GM23248 (cell line): ENCODE data around the gene KCNJ18. TPM values are rescaled to one million over a fixed set of nuclear protein-coding genes. Genes with fewer than 3 reads are reported as not detected.
"Not testable (repeated sequence)": the region's sequence is repeated elsewhere in the genome, so short reads cannot be mapped to it uniquely, and the experiment has no call there.

Source experiments
- DNase-seq: peaks from one replicate; pipeline ENCODE4 v3.0.0-alpha.2; 2015
- H2AFZ ChIP-seq: fragments of 200-600 bp; sonication (generic); 2 replicates; pipeline ENCODE4 v1.6.1; 2016; ENCODE audit warnings: antibody characterized with exemption
- H3F3A ChIP-seq: fragments of 200-600 bp; sonication (generic); 2 replicates; pipeline ENCODE4 v1.6.1; 2016; ENCODE audit warnings: mild to moderate bottlenecking, antibody characterized with exemption, mixed run types; ENCODE audit not compliant: insufficient read depth
- H3K27ac ChIP-seq: fragments of 200-600 bp; sonication (generic); 2 replicates; pipeline ENCODE4 v1.5.1; 2016; ENCODE audit warnings: mild to moderate bottlenecking
- H3K27me3 ChIP-seq: fragments of 200-600 bp; sonication (generic); replicated peaks from 2 replicates; pipeline ENCODE4 v1.6.1; 2016; ENCODE audit warnings: mild to moderate bottlenecking; ENCODE audit not compliant: insufficient read depth
- H3K36me3 ChIP-seq: fragments of 200-600 bp; sonication (generic); 2 replicates; pipeline ENCODE4 v1.6.1; 2016; ENCODE audit warnings: low read depth, mild to moderate bottlenecking
- H3K4me1 ChIP-seq: fragments of 200-600 bp; sonication (generic); 2 replicates; pipeline ENCODE4 v1.6.1; 2016; ENCODE audit warnings: mild to moderate bottlenecking; ENCODE audit not compliant: insufficient read depth
- H3K4me2 ChIP-seq: fragments of 200-600 bp; sonication (generic); one replicate; pipeline ENCODE4 v1.6.1; 2016; ENCODE audit warnings: mild to moderate bottlenecking; ENCODE audit not compliant: unreplicated experiment
- H3K4me3 ChIP-seq: fragments of 200-600 bp; sonication (generic); 2 replicates; pipeline ENCODE4 v1.5.1; 2016; ENCODE audit warnings: mild to moderate bottlenecking
- H3K79me2 ChIP-seq: fragments of 200-600 bp; sonication (generic); 2 replicates; pipeline ENCODE4 v1.6.1; 2016; ENCODE audit warnings: mild to moderate bottlenecking; ENCODE audit not compliant: insufficient read depth
- H3K9ac ChIP-seq: fragments of 200-600 bp; sonication (generic); 2 replicates; pipeline ENCODE4 v1.6.1; 2016; ENCODE audit warnings: mild to moderate bottlenecking
- H3K9me2 ChIP-seq: fragments of 200-600 bp; sonication (generic); 2 replicates; pipeline ENCODE4 v1.6.1; 2016; ENCODE audit warnings: mixed run types, mild to moderate bottlenecking, moderate library complexity; ENCODE audit not compliant: insufficient read depth
- H3K9me3 ChIP-seq: fragments of 200-600 bp; sonication (generic); one replicate; pipeline ENCODE4 v1.6.1; 2017; ENCODE audit warnings: low read depth
- H4K20me1 ChIP-seq: fragments of 200-600 bp; sonication (generic); 2 replicates; pipeline ENCODE4 v1.6.0; 2016; ENCODE audit not compliant: insufficient read depth
- EZH2 ChIP-seq: fragments of 200-600 bp; sonication (generic); IDR thresholded peaks from 2 replicates; pipeline ENCODE4 v1.6.1; 2018; ENCODE audit warnings: antibody characterized with exemption, mild to moderate bottlenecking; ENCODE audit not compliant: insufficient read depth, poor library complexity, severe bottlenecking
- WGBS, 2 experiments: methylation state at CpG; one replicate each; pipeline ENCODE4 v1.1.6; 2015 to 2017; ENCODE audit warnings: low lambda C conversion rate in 2 of 2, low coverage in 1 of 2; ENCODE audit errors: missing lambda C conversion rate in 2 of 2; 5-methylcytosine and 5-hydroxymethylcytosine counted together
- in situ Hi-C: fragments of 300-500 bp; cut with MboI; formaldehyde crosslinking; loops from 2 replicates; pipeline ENCODE4 v1.15.0; 2020
- polyA plus RNA-seq: library from polyadenylated mRNA; unstranded; fragments of >200 nt; fragmentation: Nextera tagmentation; extraction: Ambion mirVana; gene quantifications from 2 replicates; pipeline ENCODE4 v1.2.1, GENCODE V29; 2016
- total RNA-seq: library from RNA; depleted of rRNA; stranded (reverse); fragments of >200 nt; shearing (Covaris generic); gene quantifications from 2 replicates; pipeline ENCODE4 v1.2.3, GENCODE V29; 2014

Gene KCNJ18
- total and polyA plus RNA-seq, 2 experiments from 2014 or later = not detected

- not testable (repeated sequence) for H3K79me2 ChIP-seq, H3K27ac ChIP-seq, H3K4me3 ChIP-seq, H3F3A ChIP-seq, H3K27me3 ChIP-seq, H3K36me3 ChIP-seq, H2AFZ ChIP-seq, H3K4me1 ChIP-seq, DNase-seq, H3K4me2 ChIP-seq, H4K20me1 ChIP-seq, H3K9me3 ChIP-seq, H3K9ac ChIP-seq, H3K9me2 ChIP-seq
- 55 to 68% methylated on average over 6 of the region's 7 CpGs for WGBS, 2 experiments
- in situ Hi-C loops = loop anchor here (25.0 kb wide), 2 partner anchors 177 to 277 kb away; no protein-coding TSS in a partner anchor
These were observed 47.2 kb downstream of the KCNJ18 start for GRCh38 chr17:21739485-21739884.

- in situ Hi-C loops = loop anchor here (25.0 kb wide), 2 partner anchors 179 to 279 kb away; no protein-coding TSS in a partner anchor
These were observed 48.5 kb downstream of the KCNJ18 start for GRCh38 chr17:21740836-21741235.

GRCh38 chr17:21741520-21741919 lies 49.2 kb downstream of the KCNJ18 start:
- not testable (repeated sequence) for H3F3A ChIP-seq, H3K9me3 ChIP-seq, H3K4me2 ChIP-seq, H3K9ac ChIP-seq, H4K20me1 ChIP-seq, H3K79me2 ChIP-seq, H3K36me3 ChIP-seq, H3K27me3 ChIP-seq, H3K27ac ChIP-seq, H3K4me3 ChIP-seq, DNase-seq, H2AFZ ChIP-seq, H3K4me1 ChIP-seq, H3K9me2 ChIP-seq
- in situ Hi-C loops = loop anchor here (25.0 kb wide), 2 partner anchors 179 to 279 kb away; no protein-coding TSS in a partner anchor
- WGBS, 2 experiments = no CpG with 5 or more reads among the region's 6 CpGs

More at GRCh38 chr17:21740836-21741235, 48.5 kb downstream of the KCNJ18 start:
- H3K4me3 ChIP-seq, H3K9me2 ChIP-seq, H4K20me1 ChIP-seq, H3K36me3 ChIP-seq, H3K4me1 ChIP-seq, H3F3A ChIP-seq, H3K27ac ChIP-seq, H3K9me3 ChIP-seq, H3K4me2 ChIP-seq, H3K9ac ChIP-seq, H2AFZ ChIP-seq, H3K79me2 ChIP-seq, H3K27me3 ChIP-seq: not testable (repeated sequence)
- DNase-seq = peak; percentile 10
- 12 to 14% methylated on average over 7 of the region's 7 CpGs for whole genome bisulfite sequencing, 2 experiments

GRCh38 chr17:21742326-21742725 lies 50.0 kb downstream of the KCNJ18 start:
- no peaks in the 10 kb centered on the region for H3K4me1 ChIP-seq
- H3K27me3 ChIP-seq = no peaks in the 10 kb centered on the region
- H2AFZ ChIP-seq = no peak overlapping the region
- H3K9me3 ChIP-seq = no peaks in the 10 kb centered on the region
- no peaks in the 10 kb centered on the region for H3K36me3 ChIP-seq
- H3K9ac ChIP-seq = no peak overlapping the region
- no peak overlapping the region for H3K4me2 ChIP-seq
- in situ Hi-C loops = loop anchor here (25.0 kb wide), 2 partner anchors 180 to 280 kb away; no protein-coding TSS in a partner anchor
- H3K9me2 ChIP-seq = no peaks in the 10 kb centered on the region
- no peak overlapping the region for H3K4me3 ChIP-seq
- no peak overlapping the region for H3K27ac ChIP-seq
- 56 to 64% methylated on average over 13 of the region's 13 CpGs for WGBS, 2 experiments
- no peaks in the 10 kb centered on the region for H4K20me1 ChIP-seq
- no peak for TF ChIP-seq EZH2
- H3K79me2 ChIP-seq = no peaks in the 10 kb centered on the region
- H3F3A ChIP-seq = no peaks in the 10 kb centered on the region
- DNase-seq = no peak

GRCh38 chr17:21744151-21744550 lies 51.8 kb downstream of the KCNJ18 start:
- 32 to 62% methylated on average over 2 to 3 of the region's 3 CpGs for WGBS, 2 experiments
- not testable (repeated sequence) for H3K9me2 ChIP-seq

GRCh38 chr17:21744621-21745020 lies 52.3 kb downstream of the KCNJ18 start:
- H3K9ac ChIP-seq, H3K4me3 ChIP-seq, H3K9me3 ChIP-seq, H2AFZ ChIP-seq, H3K27me3 ChIP-seq, H3K27ac ChIP-seq, H3K4me1 ChIP-seq, H3K4me2 ChIP-seq, H3F3A ChIP-seq, H3K9me2 ChIP-seq, H4K20me1 ChIP-seq, DNase-seq, H3K79me2 ChIP-seq, H3K36me3 ChIP-seq: not testable (repeated sequence)
- WGBS, 2 experiments = 59 to 62% methylated on average over 5 to 7 of the region's 9 CpGs
- in situ Hi-C loops = loop anchor here (25.0 kb wide), 2 partner anchors 182 to 282 kb away; no protein-coding TSS in a partner anchor

More at GRCh38 chr17:21744151-21744550, 51.8 kb downstream of the KCNJ18 start:
- in situ Hi-C loops = loop anchor here (25.0 kb wide), 2 partner anchors 182 to 282 kb away; no protein-coding TSS in a partner anchor
- not testable (repeated sequence) for H3K4me1 ChIP-seq, H4K20me1 ChIP-seq, H3K4me2 ChIP-seq, H3K79me2 ChIP-seq, H3K27me3 ChIP-seq, H3K4me3 ChIP-seq, H3K27ac ChIP-seq, H3F3A ChIP-seq, H3K9me3 ChIP-seq, DNase-seq, H2AFZ ChIP-seq, H3K9ac ChIP-seq, H3K36me3 ChIP-seq

GRCh38 chr17:21745385-21746054 lies 53.2 kb downstream of the KCNJ18 start:
- not testable (repeated sequence) for H3K4me1 ChIP-seq, H3K27me3 ChIP-seq, H3K9ac ChIP-seq, H3K9me2 ChIP-seq, H3K4me3 ChIP-seq, DNase-seq, H3K79me2 ChIP-seq, H3K36me3 ChIP-seq, H2AFZ ChIP-seq, H4K20me1 ChIP-seq, H3F3A ChIP-seq, H3K4me2 ChIP-seq, H3K27ac ChIP-seq, H3K9me3 ChIP-seq
- WGBS, 2 experiments = 32 to 43% methylated on average over 7 of the region's 7 CpGs
- in situ Hi-C loops = loop anchor here (25.0 kb wide), 2 partner anchors 183 to 283 kb away; no protein-coding TSS in a partner anchor
